Spleen (tissue), 7 donors: ENCODE results near the gene PARN.
"Not testable (repeated sequence)": the region's sequence is repeated elsewhere in the genome, so short reads cannot be mapped to it uniquely, and the experiment has no call there.

Experiments used
- CTCF ChIP-seq, 11 experiments: fragments of 200-600 bp in 7 of 11; fragments of 450-650 bp in 4 of 11; sonication (generic) in 4 of 11; IDR thresholded peaks in 8 of 11; conservative IDR thresholded peaks in 3 of 11; 1 replicate in 7 of 11; 2 replicates in 4 of 11; pipeline versions ENCODE4 v1.4.0 to v1.8.0; 2016 to 2021; ENCODE audit warnings: antibody characterized with exemption in 11 of 11, inconsistent platforms in 4 of 11, mild to moderate bottlenecking in 1 of 11
- POLR2A ChIP-seq, 3 donors: fragments of 450-650 bp; IDR thresholded peaks; one replicate each; pipeline ENCODE4 v1.5.1; 2017; ENCODE audit warnings: antibody characterized with exemption in 3 of 3, mild to moderate bottlenecking in 1 of 3
- donor health status: DM: no; HTN: no; CAD: no; lungs with moderate emphysema.
- donor health status: DM: no; HTN: no; CAD: no.
- donor health status: DM: no; HTN: no; CAD: no.

- not testable (repeated sequence) for TF ChIP-seq CTCF (IDR thresholded peaks at IDR 0.05 in 8 of 11, conservative IDR thresholded peaks at IDR 0.05 in 3 of 11); POLR2A (IDR thresholded peaks at IDR 0.05)
These were observed 228.9 kb downstream of the PARN start for GRCh38 chr16:14400978-14401710.
